ENCODE measurements around the gene SLC44A3. TPM values are rescaled to one million over a fixed set of nuclear protein-coding genes. Genes with fewer than 3 reads are reported as not detected.
A peak's percentile ranks its signal among the peaks of the same experiment; 100 is the strongest.

Gene SLC44A3
- total RNA-seq, 3 donors from 2014 or later, result 0.30 TPM; not detected in 2

- Mint-ChIP-seq H3K4me3 (no peak overlapping the region), H3K36me3 (ENCODE audit: insufficient read depth) (no peaks in the 10 kb centered on the region), H3K27me3 (ENCODE audit: low read depth) (peaks cover 1% of the 10 kb centered on the region), H3K9me3 (peaks cover 11% of the 10 kb centered on the region), H3K4me1 (ENCODE audit: low read depth) (peaks cover 1% of the 10 kb centered on the region)
- DNase-seq, result no peak
- no peak for ATAC-seq
Observed at GRCh38 chr1:94808669-94809068, 11.5 kb upstream of the SLC44A3 start.

DNA sequence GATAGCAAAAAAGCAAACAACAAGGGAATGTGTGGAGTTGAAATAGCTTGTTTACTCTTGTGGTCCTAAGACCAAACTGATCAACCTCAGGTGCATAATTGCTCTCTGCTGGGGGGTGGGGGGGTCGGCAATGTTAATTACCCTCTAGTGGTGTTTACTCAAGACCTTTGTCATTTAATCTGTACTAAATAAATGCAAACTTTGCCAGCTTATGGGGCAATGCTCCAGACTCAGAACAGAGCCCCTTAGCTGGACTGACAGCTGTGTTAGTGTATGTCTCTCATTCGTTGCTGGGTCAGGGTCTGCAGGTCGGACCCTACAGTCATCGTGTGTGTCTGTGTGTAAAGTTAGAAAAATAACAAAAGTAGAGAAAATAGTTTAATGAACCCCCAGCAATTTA, 7.2 kb upstream of the SLC44A3 start:
- DNase-seq, result no peak
- no peaks in the 10 kb centered on the region for H3K36me3 Mint-ChIP-seq (ENCODE audit: insufficient read depth)
- no peak overlapping the region for H3K4me3 Mint-ChIP-seq
- H3K4me1 Mint-ChIP-seq (ENCODE audit: low read depth), result no peaks in the 10 kb centered on the region
- peaks cover 20% of the 10 kb centered on the region for H3K9me3 Mint-ChIP-seq
- ATAC-seq, result no peak
- peaks cover 12% of the 10 kb centered on the region for H3K27me3 Mint-ChIP-seq (ENCODE audit: low read depth)

DNA sequence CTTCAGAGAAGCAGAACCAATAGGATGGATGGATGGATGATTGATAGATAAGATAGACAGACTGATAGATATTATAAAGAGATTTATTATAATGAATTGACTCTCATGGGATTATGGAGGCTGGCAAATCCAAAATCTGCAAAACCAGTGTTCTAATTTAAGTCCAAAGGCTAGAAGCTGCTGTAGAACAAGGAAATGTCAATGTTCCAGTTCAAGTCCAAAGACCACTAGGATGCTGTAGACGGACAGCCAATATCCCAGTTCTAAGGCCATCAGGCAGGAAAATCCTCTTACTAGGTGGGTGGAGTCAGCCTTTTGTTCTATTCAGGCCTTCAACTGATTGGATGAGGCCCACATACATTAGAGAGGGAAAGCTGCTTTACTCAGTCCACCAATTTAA, 4.1 kb upstream of the SLC44A3 start:
- no peak for ATAC-seq
- H3K4me3 Mint-ChIP-seq, result no peak overlapping the region
- peaks cover 30% of the 10 kb centered on the region for H3K27me3 Mint-ChIP-seq (ENCODE audit: low read depth)
- H3K4me1 Mint-ChIP-seq (ENCODE audit: low read depth), result peaks cover 9% of the 10 kb centered on the region
- H3K9me3 Mint-ChIP-seq, result peaks cover 20% of the 10 kb centered on the region
- DNase-seq, result no peak
- H3K36me3 Mint-ChIP-seq (ENCODE audit: insufficient read depth), result no peaks in the 10 kb centered on the region

DNA sequence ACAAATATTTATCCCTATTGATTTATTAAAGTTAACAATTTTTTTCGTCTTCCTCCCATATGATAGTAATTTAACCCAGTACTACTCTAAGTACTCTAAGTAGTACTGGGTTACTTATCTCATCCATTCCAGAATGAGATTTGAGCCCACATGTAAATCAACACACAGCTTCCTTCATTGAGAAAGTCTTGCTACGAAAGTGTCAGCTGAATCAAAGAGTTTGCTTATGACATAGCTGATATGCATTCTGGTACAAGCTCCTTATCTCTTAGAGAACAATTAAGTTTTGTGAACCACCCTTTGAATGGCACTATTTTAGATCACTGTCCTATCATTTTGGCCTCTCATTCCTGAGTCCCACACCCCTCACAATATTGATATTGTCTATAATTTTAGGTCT, 2.4 kb upstream of the SLC44A3 start:
- H3K4me1 Mint-ChIP-seq (ENCODE audit: low read depth), result peaks cover 9% of the 10 kb centered on the region
- peaks cover 40% of the 10 kb centered on the region for H3K27me3 Mint-ChIP-seq (ENCODE audit: low read depth)
- no peak overlapping the region for H3K4me3 Mint-ChIP-seq
- peaks cover 16% of the 10 kb centered on the region for H3K9me3 Mint-ChIP-seq
- ATAC-seq (no peak), DNase-seq (no peak)
- no peaks in the 10 kb centered on the region for H3K36me3 Mint-ChIP-seq (ENCODE audit: insufficient read depth)

- peaks cover 7% of the 10 kb centered on the region for H3K9me3 Mint-ChIP-seq
- ATAC-seq (no peak), DNase-seq (no peak)
- peaks cover 9% of the 10 kb centered on the region for H3K4me1 Mint-ChIP-seq (ENCODE audit: low read depth)
- H3K4me3 Mint-ChIP-seq, result no peak overlapping the region
- peaks cover 36% of the 10 kb centered on the region for H3K27me3 Mint-ChIP-seq (ENCODE audit: low read depth)
- H3K36me3 Mint-ChIP-seq (ENCODE audit: insufficient read depth), result no peaks in the 10 kb centered on the region
Observed at GRCh38 chr1:94819238-94819944, 766 bp upstream of the SLC44A3 start.

- H3K36me3 Mint-ChIP-seq (ENCODE audit: insufficient read depth), result no peaks in the 10 kb centered on the region
- peaks cover 9% of the 10 kb centered on the region for H3K4me1 Mint-ChIP-seq (ENCODE audit: low read depth)
- H3K4me3 Mint-ChIP-seq, result peak overlapping the region; percentile 50
- DNase-seq (no peak), ATAC-seq (no peak)
- H3K9me3 Mint-ChIP-seq, result peaks cover 4% of the 10 kb centered on the region
- H3K27me3 Mint-ChIP-seq (ENCODE audit: low read depth), result peaks cover 33% of the 10 kb centered on the region
Observed at GRCh38 chr1:94820936-94821335, 779 bp downstream of the SLC44A3 start.

- ATAC-seq, result no peak
- peaks cover under 1% of the 10 kb centered on the region for H3K9me3 Mint-ChIP-seq
- H3K4me1 Mint-ChIP-seq (ENCODE audit: low read depth), result peaks cover 9% of the 10 kb centered on the region
- no peak for DNase-seq
- H3K36me3 Mint-ChIP-seq (ENCODE audit: insufficient read depth), result no peaks in the 10 kb centered on the region
- H3K27me3 Mint-ChIP-seq (ENCODE audit: low read depth), result peaks cover 33% of the 10 kb centered on the region
- no peak overlapping the region for H3K4me3 Mint-ChIP-seq
Observed at GRCh38 chr1:94821636-94822305, 1.6 kb downstream of the SLC44A3 start.

DNA sequence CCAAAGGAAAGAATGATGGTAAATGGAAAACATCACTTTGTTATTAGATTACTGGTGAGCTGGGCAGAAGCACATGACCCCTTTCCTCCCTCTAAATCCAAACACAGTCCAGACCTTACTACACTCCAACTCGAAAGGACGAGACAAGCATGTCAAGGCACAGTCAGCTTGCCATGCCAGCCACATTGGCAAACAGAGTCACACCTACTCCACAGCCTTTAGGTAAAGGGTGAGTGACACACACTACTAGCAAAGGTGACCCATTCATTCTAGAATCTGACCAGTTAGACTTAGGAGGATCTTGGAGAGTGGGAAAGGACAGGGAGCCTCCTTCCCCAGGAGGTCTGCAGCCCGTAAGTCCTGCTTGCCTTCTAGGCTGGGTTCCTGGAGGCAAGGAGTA, 3.0 kb downstream of the SLC44A3 start:
- Mint-ChIP-seq H3K4me1 (ENCODE audit: low read depth) (peaks cover 9% of the 10 kb centered on the region), H3K36me3 (ENCODE audit: insufficient read depth) (no peaks in the 10 kb centered on the region), H3K27me3 (ENCODE audit: low read depth) (peaks cover 29% of the 10 kb centered on the region), H3K4me3 (no peak overlapping the region), H3K9me3 (no peaks in the 10 kb centered on the region)
- no peak for ATAC-seq
- DNase-seq, result no peak

DNA sequence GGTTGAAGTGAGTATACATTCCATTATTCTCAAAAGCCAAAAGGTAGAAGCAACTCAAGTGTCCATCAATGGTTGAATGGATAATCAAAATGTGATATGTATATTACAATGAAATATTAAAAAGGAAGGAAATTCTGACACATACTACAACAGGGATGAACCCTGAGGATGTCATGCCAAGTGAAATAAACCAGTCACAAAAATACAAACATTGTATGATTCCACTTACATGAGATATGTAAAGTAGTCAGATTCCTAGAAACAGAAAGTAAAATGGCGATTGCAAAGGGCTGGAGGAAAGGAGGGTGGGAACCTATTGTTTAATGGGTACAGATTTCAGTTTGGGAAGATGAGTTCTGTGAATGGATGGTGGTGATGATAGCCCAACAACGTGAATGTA, 5.8 kb downstream of the SLC44A3 start:
- Mint-ChIP-seq H3K4me3 (no peak overlapping the region), H3K4me1 (ENCODE audit: low read depth) (peaks cover 1% of the 10 kb centered on the region), H3K27me3 (ENCODE audit: low read depth) (peaks cover 15% of the 10 kb centered on the region), H3K36me3 (ENCODE audit: insufficient read depth) (no peaks in the 10 kb centered on the region), H3K9me3 (no peaks in the 10 kb centered on the region)
- DNase-seq (no peak), ATAC-seq (no peak)

DNA sequence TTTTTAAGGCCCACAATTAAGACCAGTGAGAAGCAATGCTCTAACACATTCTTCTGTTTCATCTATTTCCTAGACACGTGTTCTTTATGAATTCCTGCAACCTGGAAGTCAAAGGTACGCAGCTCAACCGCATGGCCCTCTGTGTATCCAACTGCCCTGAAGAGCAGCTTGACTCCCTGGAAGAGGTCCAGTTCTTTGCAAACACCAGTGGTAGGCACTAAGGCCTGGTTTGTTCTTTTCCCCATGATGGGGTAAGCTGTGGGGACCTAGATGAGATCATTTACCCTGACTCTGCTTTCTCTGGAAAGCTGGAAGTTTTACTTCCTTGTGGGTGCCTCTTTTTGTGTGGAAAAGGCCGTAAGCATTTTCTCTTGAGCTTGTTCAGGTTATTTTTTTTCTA, 7.3 kb downstream of the SLC44A3 start:
- Mint-ChIP-seq H3K4me3 (no peak overlapping the region), H3K27me3 (ENCODE audit: low read depth) (peaks cover 6% of the 10 kb centered on the region), H3K4me1 (ENCODE audit: low read depth) (no peaks in the 10 kb centered on the region), H3K36me3 (ENCODE audit: insufficient read depth) (no peaks in the 10 kb centered on the region), H3K9me3 (no peaks in the 10 kb centered on the region)
- DNase-seq (no peak), ATAC-seq (no peak)

DNA sequence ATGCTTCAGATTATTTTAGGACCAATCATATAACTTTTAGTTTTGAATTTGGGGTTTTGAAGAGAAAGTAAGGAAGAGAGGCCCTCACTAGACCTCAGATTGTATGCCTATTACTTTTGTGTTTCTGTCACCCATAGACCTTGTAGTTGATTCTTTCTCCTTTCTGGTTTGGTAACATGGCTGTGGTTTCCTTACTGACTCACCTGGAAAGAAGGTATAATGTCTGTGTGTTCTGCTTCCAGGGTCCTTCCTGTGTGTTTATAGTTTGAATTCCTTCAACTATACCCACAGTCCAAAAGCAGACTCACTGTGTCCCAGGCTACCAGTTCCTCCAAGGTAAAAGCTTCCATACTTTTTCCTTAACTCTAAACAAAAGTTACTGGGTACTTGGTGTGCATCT, 8.1 kb downstream of the SLC44A3 start:
- H3K4me3 Mint-ChIP-seq, result no peak overlapping the region
- DNase-seq (no peak), ATAC-seq (no peak)
- no peaks in the 10 kb centered on the region for H3K36me3 Mint-ChIP-seq (ENCODE audit: insufficient read depth)
- no peaks in the 10 kb centered on the region for H3K4me1 Mint-ChIP-seq (ENCODE audit: low read depth)
- H3K27me3 Mint-ChIP-seq (ENCODE audit: low read depth), result peaks cover 8% of the 10 kb centered on the region
- H3K9me3 Mint-ChIP-seq, result no peaks in the 10 kb centered on the region

DNA sequence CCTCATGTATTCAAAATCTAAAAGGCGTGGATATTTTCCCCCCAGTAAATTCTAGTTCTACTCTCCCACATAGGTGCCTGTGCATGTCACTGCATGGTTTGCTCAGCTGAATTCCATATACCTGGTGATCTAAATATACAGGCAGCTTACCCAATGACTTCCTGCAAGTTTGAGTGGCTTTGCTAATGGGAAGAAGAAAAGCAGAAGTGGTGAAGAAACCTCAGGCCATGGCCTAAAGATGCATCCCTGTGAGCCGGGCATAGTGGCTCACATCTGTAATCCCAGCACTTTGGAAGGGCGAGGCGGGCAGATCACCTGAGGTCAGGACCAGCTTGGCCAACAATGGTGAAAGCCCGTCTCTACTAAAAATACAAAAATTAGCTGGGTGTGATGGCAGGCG, 11.5 kb downstream of the SLC44A3 start:
- H3K9me3 Mint-ChIP-seq, result no peaks in the 10 kb centered on the region
- H3K36me3 Mint-ChIP-seq (ENCODE audit: insufficient read depth), result no peaks in the 10 kb centered on the region
- no peak for DNase-seq
- ATAC-seq, result no peak
- H3K4me1 Mint-ChIP-seq (ENCODE audit: low read depth), result no peaks in the 10 kb centered on the region
- H3K4me3 Mint-ChIP-seq, result no peak overlapping the region
- H3K27me3 Mint-ChIP-seq (ENCODE audit: low read depth), result peaks cover 14% of the 10 kb centered on the region

- ATAC-seq (no peak), DNase-seq (no peak)
- Mint-ChIP-seq H3K4me3 (no peak overlapping the region), H3K4me1 (ENCODE audit: low read depth) (no peaks in the 10 kb centered on the region), H3K36me3 (ENCODE audit: insufficient read depth) (no peaks in the 10 kb centered on the region), H3K9me3 (no peaks in the 10 kb centered on the region), H3K27me3 (ENCODE audit: low read depth) (peaks cover 14% of the 10 kb centered on the region)
Observed at GRCh38 chr1:94832446-94832845, 12.3 kb downstream of the SLC44A3 start.

GRCh38 chr1:94832931-94833585, 12.9 kb downstream of the SLC44A3 start:
- Mint-ChIP-seq H3K9me3 (no peaks in the 10 kb centered on the region), H3K4me1 (ENCODE audit: low read depth) (no peaks in the 10 kb centered on the region), H3K36me3 (ENCODE audit: insufficient read depth) (no peaks in the 10 kb centered on the region), H3K4me3 (no peak overlapping the region), H3K27me3 (ENCODE audit: low read depth) (peaks cover 14% of the 10 kb centered on the region)
- DNase-seq (no peak), ATAC-seq (no peak)

GRCh38 chr1:94836891-94837290, 16.7 kb downstream of the SLC44A3 start:
- no peak for DNase-seq
- H3K27me3 Mint-ChIP-seq (ENCODE audit: low read depth), result peaks cover 14% of the 10 kb centered on the region
- H3K4me3 Mint-ChIP-seq, result no peak overlapping the region

More at GRCh38 chr1:94836891-94837290, 16.7 kb downstream of the SLC44A3 start:
- ATAC-seq, result no peak
- Mint-ChIP-seq H3K4me1 (ENCODE audit: low read depth) (no peaks in the 10 kb centered on the region), H3K36me3 (ENCODE audit: insufficient read depth) (no peaks in the 10 kb centered on the region), H3K9me3 (no peaks in the 10 kb centered on the region)
